DND-41 (cell line): ENCODE results near the gene RHEX.

Source experiments
- EZH2 ChIP-seq: IDR thresholded peaks from 3 replicates; pipeline ENCODE4 v1.6.1; 2012; ENCODE audit warnings: borderline replicate concordance, low read depth, mild to moderate bottlenecking, moderate library complexity, low read length, inconsistent platforms; ENCODE audit not compliant: severe bottlenecking
- TF ChIP-seq, protein P1 (sequence below): IDR thresholded peaks from 2 replicates; pipeline ENCODE4 v1.5.1; 2012; ENCODE audit warnings: borderline replicate concordance, low read length, moderate library complexity, mild to moderate bottlenecking; ENCODE audit not compliant: poor library complexity, severe bottlenecking; ENCODE audit errors: extremely low read depth

DNA sequence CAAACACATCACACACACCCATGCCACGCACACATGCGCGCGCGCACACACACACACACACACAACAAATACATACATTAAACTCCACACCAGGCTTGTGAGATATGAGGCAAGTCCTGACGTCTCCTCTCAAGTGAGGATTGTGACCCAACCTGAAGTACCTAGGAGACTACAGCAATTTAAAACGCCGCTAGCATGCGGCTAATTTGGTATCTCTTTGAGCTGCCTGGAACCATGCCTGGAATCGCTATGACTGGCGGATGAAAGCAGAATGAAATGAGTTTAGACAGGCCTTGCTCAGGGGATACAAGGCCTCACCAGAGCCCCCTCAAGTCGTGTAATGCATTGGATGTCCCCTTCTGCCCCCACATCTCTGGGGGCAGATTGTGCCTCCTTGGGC is 48.1 kb upstream of the RHEX start:
- TF ChIP-seq, protein P1, sequence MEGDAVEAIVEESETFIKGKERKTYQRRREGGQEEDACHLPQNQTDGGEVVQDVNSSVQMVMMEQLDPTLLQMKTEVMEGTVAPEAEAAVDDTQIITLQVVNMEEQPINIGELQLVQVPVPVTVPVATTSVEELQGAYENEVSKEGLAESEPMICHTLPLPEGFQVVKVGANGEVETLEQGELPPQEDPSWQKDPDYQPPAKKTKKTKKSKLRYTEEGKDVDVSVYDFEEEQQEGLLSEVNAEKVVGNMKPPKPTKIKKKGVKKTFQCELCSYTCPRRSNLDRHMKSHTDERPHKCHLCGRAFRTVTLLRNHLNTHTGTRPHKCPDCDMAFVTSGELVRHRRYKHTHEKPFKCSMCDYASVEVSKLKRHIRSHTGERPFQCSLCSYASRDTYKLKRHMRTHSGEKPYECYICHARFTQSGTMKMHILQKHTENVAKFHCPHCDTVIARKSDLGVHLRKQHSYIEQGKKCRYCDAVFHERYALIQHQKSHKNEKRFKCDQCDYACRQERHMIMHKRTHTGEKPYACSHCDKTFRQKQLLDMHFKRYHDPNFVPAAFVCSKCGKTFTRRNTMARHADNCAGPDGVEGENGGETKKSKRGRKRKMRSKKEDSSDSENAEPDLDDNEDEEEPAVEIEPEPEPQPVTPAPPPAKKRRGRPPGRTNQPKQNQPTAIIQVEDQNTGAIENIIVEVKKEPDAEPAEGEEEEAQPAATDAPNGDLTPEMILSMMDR = no peak
- TF ChIP-seq EZH2 = no peak
